ENCODE results near the gene TNFRSF19.

TNFRSF19 gene

GRCh38 chr13:23644527-23645138, 74.4 kb downstream of the TNFRSF19 start:
- Histone ChIP-seq H3K27ac (ENCODE audit: extremely low read depth, low read depth, low read length) (no peak overlapping the region), H3K4me1 (ENCODE audit: control insufficient read depth, insufficient read depth, low read length) (no peaks in the 10 kb centered on the region), H3K4me3 (ENCODE audit: low read depth, low read length) (no peak overlapping the region), H3K36me3 (ENCODE audit: control insufficient read depth in 2 of 2, insufficient read depth in 1 of 2, low read length in 2 of 2) (no peaks in the 10 kb centered on the region), H3K9me3 (ENCODE audit: control insufficient read depth, insufficient read depth, low read depth, low read length) (no peaks in the 10 kb centered on the region)
- POLR2A ChIA-PET = no interaction called here
- CTCF ChIA-PET = no interaction called here
- TF ChIP-seq BCL11B (tag by site-specific recombination; IDR thresholded peaks at IDR 0.05; ENCODE audit: low read depth) (no peak), MYNN (tag by site-specific recombination; IDR thresholded peaks at IDR 0.05; ENCODE audit: borderline replicate concordance) (no peak), ZNF16 (tag by site-specific recombination; IDR thresholded peaks at IDR 0.05; ENCODE audit: low read depth) (no peak), ZNF155 (tag by site-specific recombination; IDR thresholded peaks at IDR 0.05) (no peak), ZNF19 (tag by site-specific recombination; IDR thresholded peaks at IDR 0.05; ENCODE audit: low read depth) (no peak), ZNF354C (tag by site-specific recombination; IDR thresholded peaks at IDR 0.05; ENCODE audit: borderline replicate concordance, low read depth) (no peak), ZNF138 (tag by site-specific recombination; IDR thresholded peaks at IDR 0.05; ENCODE audit: borderline replicate concordance) (no peak), ZBTB6 (tag by site-specific recombination; IDR thresholded peaks at IDR 0.05) (no peak), ZNF394 (tag by site-specific recombination; IDR thresholded peaks at IDR 0.05; ENCODE audit: borderline replicate concordance) (no peak), ZBTB21 (tag by site-specific recombination; IDR thresholded peaks at IDR 0.05) (no peak), ZSCAN16 (tag by site-specific recombination; IDR thresholded peaks at IDR 0.05) (no peak), ZNF362 (tag by site-specific recombination; IDR thresholded peaks at IDR 0.05) (no peak), ZNF26 (tag by site-specific recombination; IDR thresholded peaks at IDR 0.05) (no peak)

- Histone ChIP-seq H3K36me3 (ENCODE audit: control insufficient read depth in 2 of 2, insufficient read depth in 1 of 2, low read length in 2 of 2) (no peaks in the 10 kb centered on the region), H3K9me3 (ENCODE audit: control insufficient read depth, insufficient read depth, low read depth, low read length) (no peaks in the 10 kb centered on the region), H3K4me3 (ENCODE audit: low read depth, low read length) (no peak overlapping the region), H3K27ac (ENCODE audit: extremely low read depth, low read depth, low read length) (no peak overlapping the region), H3K4me1 (ENCODE audit: control insufficient read depth, insufficient read depth, low read length) (no peaks in the 10 kb centered on the region)
- CTCF ChIA-PET = no interaction called here
- no peak for TF ChIP-seq ZNF561 (tag by site-specific recombination; IDR thresholded peaks at IDR 0.05; ENCODE audit: borderline replicate concordance)
- TF ChIP-seq BCL6B (tag by site-specific recombination; IDR thresholded peaks at IDR 0.05) = no peak
- no peak for TF ChIP-seq ZNF354C (tag by site-specific recombination; IDR thresholded peaks at IDR 0.05; ENCODE audit: borderline replicate concordance, low read depth)
- TF ChIP-seq ZFP69B (tag by site-specific recombination; IDR thresholded peaks at IDR 0.05) = no peak
- no peak for TF ChIP-seq ZNF266 (tag by site-specific recombination; IDR thresholded peaks at IDR 0.05; ENCODE audit: low read depth)
- no peak for TF ChIP-seq ZNF366 (tag by site-specific recombination; conservative IDR thresholded peaks at IDR 0.05)
- no peak for TF ChIP-seq ZNF747 (tag by site-specific recombination; IDR thresholded peaks at IDR 0.05)
- no peak for TF ChIP-seq ZXDB (tag by site-specific recombination; IDR thresholded peaks at IDR 0.05)
- TF ChIP-seq SCRT1 (tag by site-specific recombination; IDR thresholded peaks at IDR 0.05; ENCODE audit: borderline replicate concordance) = no peak
- no peak for TF ChIP-seq KLF1 (tag by site-specific recombination; IDR thresholded peaks at IDR 0.05)
- no peak for TF ChIP-seq ZNF585B (tag by site-specific recombination; IDR thresholded peaks at IDR 0.05)
- TF ChIP-seq CTCF (tag by site-specific recombination; IDR thresholded peaks at IDR 0.05) = no peak
- TF ChIP-seq ZNF155 (tag by site-specific recombination; IDR thresholded peaks at IDR 0.05) = no peak
- POLR2A ChIA-PET = no interaction called here
These were observed 75.6 kb downstream of the TNFRSF19 start for GRCh38 chr13:23645851-23646250.

Data from HEK293 (cell line).